ENCODE data around the gene FAM219A.
A peak's percentile ranks its signal among the peaks of the same experiment; 100 is the strongest.

The FAM219A gene

DNA sequence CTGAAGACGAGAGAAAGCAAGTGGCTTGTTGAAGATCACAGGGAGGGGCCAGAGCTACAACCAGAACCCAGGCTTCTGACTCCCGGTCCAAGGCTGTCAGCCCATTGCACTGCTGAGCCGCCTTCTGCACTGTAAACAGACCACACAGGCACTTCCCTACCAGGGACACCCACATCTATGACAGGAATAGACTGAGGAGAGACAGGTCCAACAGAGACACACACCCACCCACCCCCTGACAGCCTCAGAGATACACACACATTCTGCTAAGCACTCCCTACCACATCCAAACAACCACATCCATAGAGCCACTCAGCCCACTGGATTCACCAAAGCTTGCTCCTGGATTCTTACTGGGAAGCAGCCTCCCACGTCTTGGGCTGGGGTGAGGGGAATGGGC, 58.6 kb downstream of the FAM219A start:
- no peak for DNase-seq

DNA sequence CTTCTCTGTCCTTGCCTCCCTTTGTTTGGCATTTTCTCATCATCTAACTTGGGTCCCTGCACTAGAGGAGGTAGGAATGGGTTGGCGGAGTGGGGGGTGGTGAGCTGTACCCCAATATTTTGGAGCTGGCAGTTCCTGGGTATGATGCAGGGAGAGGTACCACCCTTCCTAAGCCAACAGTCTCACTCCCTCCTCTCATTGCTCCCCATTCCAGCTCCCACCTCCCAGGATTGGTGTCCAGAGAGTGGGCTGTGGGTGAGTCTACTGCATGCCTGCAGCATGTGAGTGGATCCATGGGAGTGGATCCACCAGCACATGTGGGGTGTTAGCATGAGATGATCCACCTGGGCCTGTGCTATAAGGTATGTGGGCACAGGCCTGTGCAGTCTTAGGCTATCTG, 59.5 kb downstream of the FAM219A start:
- DNase-seq = no peak

- no peak for DNase-seq
Observed at GRCh38 chr9:34396276-34397214, 61.8 kb downstream of the FAM219A start.

DNA sequence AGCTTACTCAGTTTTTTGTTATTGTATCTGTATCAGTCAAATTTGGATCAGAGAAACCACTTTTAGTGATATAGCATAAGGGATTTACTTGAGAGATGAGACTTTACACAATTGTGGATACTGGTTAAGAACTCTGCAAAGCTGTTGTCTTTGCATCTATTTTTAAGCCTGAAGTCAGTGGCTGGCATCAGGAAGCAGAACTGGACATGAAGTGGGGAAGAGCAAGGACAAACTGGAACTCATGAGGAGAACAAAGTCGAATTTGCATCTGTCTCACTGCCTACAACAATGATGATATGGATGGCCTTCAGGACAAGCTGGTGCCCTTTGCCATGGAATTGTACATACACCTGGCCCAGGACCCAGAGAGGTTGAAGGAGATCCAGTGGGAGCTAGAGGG, 65.9 kb downstream of the FAM219A start:
- DNase-seq = no peak

GRCh38 chr9:34387239-34387638, 71.1 kb downstream of the FAM219A start:
- DNase-seq = no peak

- no peak for DNase-seq
Observed at GRCh38 chr9:34386656-34387055, 71.7 kb downstream of the FAM219A start.

DNA sequence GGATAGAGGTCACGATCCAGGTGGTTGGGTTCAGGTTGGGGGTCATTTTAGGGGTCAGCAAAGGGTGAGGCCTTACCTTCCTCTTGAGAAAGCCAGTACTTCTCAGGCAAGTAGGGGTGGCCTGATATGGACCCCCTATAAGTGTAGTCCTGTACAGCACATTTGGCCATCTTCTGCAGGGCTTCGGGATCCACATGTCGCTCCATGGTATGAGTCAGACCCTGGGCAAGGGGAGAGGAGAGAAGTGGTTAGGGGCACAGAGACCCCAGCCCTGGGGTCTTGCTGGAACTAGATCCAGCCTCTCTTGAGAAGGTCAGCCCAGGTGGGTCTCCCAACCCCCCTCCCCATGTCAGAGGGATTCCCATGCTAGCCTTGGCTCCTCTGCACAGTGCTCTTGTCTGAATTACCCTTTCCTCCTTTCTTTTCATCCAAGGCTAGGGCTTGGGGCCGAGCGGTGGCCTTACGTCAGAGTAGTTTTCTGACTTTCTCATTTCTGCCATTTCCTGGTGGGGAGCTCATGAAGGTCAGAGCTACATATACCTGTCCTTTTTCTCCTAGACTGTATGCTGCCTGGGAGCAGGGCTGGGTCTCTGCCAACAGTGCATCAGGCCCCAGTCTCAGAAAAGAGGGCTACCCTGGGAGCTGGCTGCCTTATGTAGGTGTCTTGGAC, 72.7 kb downstream of the FAM219A start:
- DNase-seq = no peak

- no peak for DNase-seq
Observed at GRCh38 chr9:34384368-34385165, 73.8 kb downstream of the FAM219A start.

- DNase-seq = no peak
Observed at GRCh38 chr9:34383904-34384303, 74.5 kb downstream of the FAM219A start.

DNA sequence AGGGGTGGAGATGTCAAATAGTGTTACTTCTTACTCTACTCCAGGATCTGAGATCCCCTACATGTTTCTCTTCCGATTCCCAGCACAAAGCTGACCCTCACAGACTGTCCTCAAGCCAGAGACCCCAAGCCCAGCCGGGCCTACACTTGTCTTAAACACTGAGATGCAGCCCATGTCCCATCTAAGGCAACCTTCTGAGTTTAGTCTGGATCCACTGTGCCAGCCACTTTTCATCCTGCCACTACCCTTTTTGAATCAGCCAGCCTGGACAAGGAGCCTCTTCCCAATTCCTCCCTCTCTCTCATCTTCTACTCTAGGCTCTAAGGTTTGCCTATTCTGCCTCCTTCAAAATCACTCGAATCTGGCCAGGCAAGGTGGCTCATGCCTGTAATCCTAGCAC, 75.5 kb downstream of the FAM219A start:
- DNase-seq = no peak

DNA sequence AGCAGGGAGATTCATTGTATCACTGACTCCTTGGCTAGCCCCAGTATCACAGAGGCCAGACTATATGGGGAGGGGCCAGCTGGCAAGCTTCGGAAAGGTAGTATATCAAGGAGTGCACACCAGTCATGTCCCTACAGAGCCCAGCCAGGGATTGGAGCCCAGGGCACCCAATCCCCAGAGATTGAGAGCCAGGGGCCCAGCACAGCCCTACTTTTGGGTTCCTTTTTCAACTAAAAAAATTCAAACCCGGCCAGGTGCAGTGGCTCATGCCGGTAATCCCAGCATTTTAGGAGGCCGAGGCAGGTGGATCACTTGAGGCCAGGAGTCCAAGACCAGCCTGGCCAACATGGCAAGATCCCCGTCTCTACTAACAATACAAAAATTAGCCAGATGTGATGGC, 76.3 kb downstream of the FAM219A start:
- DNase-seq = no peak

DNA sequence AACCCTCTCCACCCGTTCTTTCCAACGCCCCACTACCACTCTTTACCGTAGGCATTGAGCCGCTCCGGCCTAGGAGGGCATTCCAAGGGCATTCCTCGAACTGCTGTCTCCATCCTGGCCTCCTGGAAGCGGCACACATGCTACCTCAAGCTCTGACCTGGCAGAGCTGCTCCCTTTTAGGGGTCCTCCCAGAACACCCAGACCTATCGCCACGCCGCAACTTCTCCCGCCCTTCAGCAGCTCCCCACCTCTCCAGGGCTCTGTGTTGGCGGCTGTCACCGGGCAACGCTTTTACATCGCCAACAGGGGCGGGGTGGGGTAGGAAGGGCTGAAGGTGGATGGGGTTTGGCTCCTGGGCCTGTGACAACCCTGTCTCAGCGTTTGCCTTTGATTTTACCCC, 77.0 kb downstream of the FAM219A start:
- peak; percentile 68 for DNase-seq

DNA sequence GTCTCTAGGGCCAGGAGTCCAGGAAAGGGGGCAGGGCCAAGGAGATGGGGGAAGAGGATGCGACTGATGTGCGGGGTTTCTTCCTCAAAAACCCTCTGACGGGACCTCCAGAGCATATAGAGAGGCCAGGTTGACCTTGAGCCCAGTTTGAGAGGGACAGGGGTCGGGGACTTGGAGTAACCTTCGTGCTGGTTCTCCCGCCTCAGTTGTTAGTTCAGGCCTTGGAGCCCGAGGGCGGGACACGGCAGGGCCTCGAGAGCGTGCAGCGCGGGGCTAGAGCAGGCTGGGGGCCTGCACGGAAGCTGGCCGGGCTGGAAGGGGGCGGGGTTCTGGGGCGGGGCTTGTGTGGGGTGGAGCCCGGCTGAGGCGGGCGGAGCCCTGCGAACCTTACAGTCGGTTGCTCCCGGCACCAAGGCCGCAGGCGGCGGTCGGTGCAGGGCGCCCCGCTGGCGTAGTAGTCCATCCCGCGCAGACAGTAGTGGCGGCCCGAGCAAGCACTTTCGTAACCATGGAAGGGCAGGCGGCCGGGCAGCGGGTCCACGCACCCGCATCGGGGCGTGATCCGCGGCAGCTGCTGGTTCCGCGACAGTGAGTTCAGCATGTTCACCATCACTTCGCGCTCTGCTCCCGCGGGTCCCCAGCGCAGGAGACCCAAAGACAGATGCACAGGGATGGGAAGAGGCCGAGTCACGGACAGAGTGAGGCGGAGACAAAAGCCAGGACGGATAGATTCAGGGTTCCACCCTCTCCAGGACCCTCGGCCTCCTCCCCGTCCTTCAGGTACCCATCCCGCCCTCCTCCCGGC, 77.7 kb downstream of the FAM219A start:
- peak; percentile 87 for DNase-seq

DNA sequence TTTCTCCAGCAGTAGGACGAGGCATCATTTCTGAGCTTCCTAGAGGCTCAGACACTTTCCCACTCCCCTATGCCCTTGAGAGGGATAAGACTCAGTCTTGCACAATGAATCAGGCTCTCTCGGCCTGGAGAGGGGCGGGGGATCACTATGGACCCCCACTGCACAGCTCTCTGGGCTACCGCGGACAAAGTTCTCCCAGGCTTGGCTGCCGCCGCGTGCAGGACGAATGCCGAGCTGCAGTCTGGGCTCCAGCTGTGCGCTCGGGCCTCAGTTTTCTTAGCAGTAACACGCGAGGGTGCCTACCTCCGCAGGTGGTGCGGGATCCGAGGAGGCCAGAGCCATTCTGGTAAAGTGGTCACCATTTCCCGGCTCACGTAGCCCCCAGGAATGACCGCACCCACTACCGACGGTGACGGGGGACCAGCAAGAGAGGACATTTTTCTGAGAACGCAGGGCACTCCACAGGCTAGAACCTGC, 78.3 kb downstream of the FAM219A start:
- peak; percentile 39 for DNase-seq

DNA sequence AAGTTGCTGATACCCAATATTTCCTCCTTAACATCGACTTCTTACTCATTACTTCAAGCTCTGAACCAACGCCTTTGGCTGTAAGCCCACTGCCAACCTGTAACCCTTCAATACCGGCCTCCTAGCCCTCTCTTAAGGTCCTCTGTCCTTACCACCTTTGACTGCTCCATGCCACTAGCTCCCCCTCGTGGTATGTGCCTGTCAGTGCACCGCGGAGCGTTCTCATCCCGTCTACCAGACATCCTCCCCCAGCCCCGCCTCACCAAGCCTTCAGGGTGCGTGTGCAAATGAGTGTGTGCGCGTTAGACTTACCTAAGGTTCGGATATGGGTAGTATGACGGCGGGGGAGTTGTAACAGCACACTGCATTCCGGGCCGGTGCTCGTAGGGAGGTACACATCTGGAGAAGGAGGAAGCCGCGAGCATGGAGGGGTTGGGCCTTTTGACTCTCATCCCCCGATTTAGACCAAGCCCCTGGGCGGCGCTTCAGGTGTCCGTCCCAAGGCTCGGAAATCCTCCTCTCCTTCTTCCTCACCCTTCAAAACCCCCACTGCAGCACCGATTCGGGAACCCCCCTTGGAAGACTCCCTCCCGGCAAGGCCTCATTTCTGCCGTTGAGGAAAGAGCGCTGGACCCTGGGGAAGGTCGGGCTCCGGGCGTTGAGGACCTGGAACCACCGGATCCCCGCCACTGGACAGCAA, 78.9 kb downstream of the FAM219A start:
- peak; percentile 91 for DNase-seq

DNA sequence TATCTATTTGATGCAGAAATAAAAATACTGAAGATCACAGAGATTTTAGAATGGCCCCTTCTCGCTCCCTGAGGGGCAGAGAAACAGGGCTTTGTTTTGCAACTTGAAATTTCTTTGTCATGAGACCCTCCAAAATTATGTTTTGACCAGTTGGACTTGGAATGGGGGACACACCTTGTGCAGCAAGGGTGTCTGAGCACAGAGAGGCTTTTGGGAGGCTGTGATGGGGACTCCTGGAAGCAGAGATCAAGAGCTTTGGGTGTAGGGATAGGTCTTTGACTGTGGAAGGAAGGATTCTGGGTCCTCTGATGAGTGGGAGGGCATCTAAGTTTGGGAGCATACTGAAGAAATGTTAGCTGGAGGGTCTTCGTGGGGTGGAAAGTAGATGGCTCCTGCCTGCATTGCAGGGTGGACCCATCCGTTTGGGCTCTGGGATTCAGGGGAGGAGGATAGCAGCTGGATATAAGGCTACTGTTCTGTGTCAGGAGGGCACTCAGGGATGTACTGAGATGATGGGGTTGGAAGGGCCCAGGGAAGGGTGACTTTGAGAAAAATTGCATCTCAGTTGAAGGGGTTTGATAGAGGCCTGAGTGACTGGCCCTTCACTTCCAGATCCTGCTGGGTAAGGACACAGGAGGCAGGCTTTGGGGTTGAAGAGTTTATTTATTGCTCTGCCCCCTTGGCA, 79.9 kb downstream of the FAM219A start:
- no peak for DNase-seq

GRCh38 chr9:34377404-34377746, 81.0 kb downstream of the FAM219A start:
- DNase-seq = no peak

GRCh38 chr9:34376596-34377403, 81.6 kb downstream of the FAM219A start, which contains the start of gene MYORG:
Gene MYORG, minus strand, starts transcription at chr9:34376898. Its CDS starts 3,955 bp downstream, at chr9:34372943.
- peak; percentile 100 for DNase-seq

DNA sequence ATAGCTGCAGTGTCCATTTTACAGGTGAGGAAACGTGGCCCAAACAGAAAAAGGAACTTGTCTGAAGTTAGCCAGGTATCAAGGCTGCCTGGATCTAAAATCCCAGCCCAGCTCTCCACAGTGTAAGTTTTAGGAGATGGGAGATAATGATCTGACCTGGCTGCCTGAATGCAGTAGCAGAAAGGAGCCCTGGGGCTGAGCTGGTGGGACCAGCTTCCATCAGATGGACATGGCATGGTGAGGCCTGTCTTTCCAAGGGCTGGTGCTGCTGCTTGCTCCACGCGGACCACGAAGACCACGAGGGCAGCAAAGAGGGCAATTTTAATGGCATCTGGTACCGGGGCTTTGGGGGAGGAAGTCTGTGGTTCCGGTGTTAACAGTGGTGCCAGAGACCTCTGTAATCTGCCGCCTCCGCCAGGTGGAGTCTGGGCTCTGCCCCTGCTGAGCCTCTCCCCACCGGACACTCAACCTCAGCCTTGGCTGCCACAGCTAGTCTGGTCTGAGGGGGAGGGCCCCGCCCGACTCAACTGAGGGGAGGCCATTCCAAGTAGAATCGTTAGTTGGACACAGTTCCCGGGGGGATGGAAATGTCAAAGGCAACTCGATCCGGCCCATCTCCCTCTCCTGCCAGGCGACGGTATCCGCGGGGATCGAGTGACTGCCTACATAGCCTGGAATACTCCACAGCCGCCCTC, 82.3 kb downstream of the FAM219A start:
- peak; percentile 77 for DNase-seq
